Mesenchymal stem cell (in vitro differentiated cells and primary cell): Measurements from ENCODE around the gene CEP85L.
"Not testable (repeated sequence)": the region's sequence is repeated elsewhere in the genome, so short reads cannot be mapped to it uniquely, and the experiment has no call there.

ENCODE experiments used
- DNase-seq: peaks from one replicate; pipeline ENCODE4 v3.0.0-alpha.2; 2013
- H2AFZ ChIP-seq: one replicate; pipeline ENCODE4 v1.6.1; 2013; ENCODE audit warnings: low read depth, mild to moderate bottlenecking, control low read depth, inconsistent platforms, low read length, moderate library complexity
- H2AK5ac ChIP-seq: 2 replicates; pipeline ENCODE4 v1.6.1; 2013; ENCODE audit warnings: low read length, moderate library complexity, mild to moderate bottlenecking, inconsistent platforms; ENCODE audit not compliant: severe bottlenecking
- H2BK120ac ChIP-seq: one replicate; pipeline ENCODE4 v1.6.1; 2013; ENCODE audit warnings: low read depth, mild to moderate bottlenecking, inconsistent platforms, low read length, moderate library complexity
- H2BK12ac ChIP-seq, 2 experiments: one replicate each; pipeline ENCODE4 v1.6.1; 2013; ENCODE audit warnings: inconsistent platforms in 2 of 2, low read length in 2 of 2, mild to moderate bottlenecking in 2 of 2, moderate library complexity in 2 of 2, control low read depth in 1 of 2
- H2BK15ac ChIP-seq: one replicate; pipeline ENCODE4 v1.6.1; 2013; ENCODE audit warnings: mild to moderate bottlenecking, low read depth, inconsistent platforms; ENCODE audit not compliant: poor library complexity, severe bottlenecking
- H2BK5ac ChIP-seq: 2 replicates; pipeline ENCODE4 v1.6.1; 2013; ENCODE audit warnings: low read depth, mild to moderate bottlenecking, low read length, control low read depth, inconsistent platforms; ENCODE audit not compliant: poor library complexity, severe bottlenecking
- H3K14ac ChIP-seq, 2 experiments: one replicate each; pipeline ENCODE4 v1.6.1; 2013; ENCODE audit warnings: inconsistent platforms in 2 of 2, low read length in 2 of 2, control low read depth in 1 of 2, mild to moderate bottlenecking in 1 of 2, moderate library complexity in 1 of 2
- H3K18ac ChIP-seq, 2 experiments: one replicate each; pipeline ENCODE4 v1.6.1; 2013; ENCODE audit warnings: inconsistent platforms in 2 of 2, low read length in 2 of 2, control low read depth in 1 of 2, low read depth in 1 of 2, mild to moderate bottlenecking in 1 of 2
- H3K23ac ChIP-seq, 2 experiments: one replicate each; pipeline ENCODE4 v1.6.1; 2013; ENCODE audit warnings: inconsistent platforms in 2 of 2, low read length in 2 of 2, mild to moderate bottlenecking in 2 of 2, moderate library complexity in 2 of 2, control low read depth in 1 of 2
- H3K27ac ChIP-seq: 2 replicates; pipeline ENCODE4 v1.5.1; 2013; ENCODE audit warnings: mild to moderate bottlenecking, moderate library complexity, low read length, control low read depth, inconsistent platforms; ENCODE audit not compliant: poor library complexity, severe bottlenecking
- H3K27me3 ChIP-seq, 2 experiments: 2 replicates each; pipeline versions ENCODE4 v1.6.1 to v1.7.0; 2013; ENCODE audit warnings: low read length in 2 of 2, mild to moderate bottlenecking in 2 of 2, moderate library complexity in 2 of 2, control low read depth in 1 of 2, inconsistent platforms in 1 of 2; ENCODE audit not compliant: control insufficient read depth in 1 of 2, insufficient read depth in 1 of 2
- H3K36me3 ChIP-seq, 2 experiments: 2 replicates each; pipeline versions ENCODE4 v1.6.1 to v1.7.0; 2013; ENCODE audit warnings: low read length in 2 of 2, control low read depth in 1 of 2, inconsistent platforms in 1 of 2, low read depth in 1 of 2, mild to moderate bottlenecking in 1 of 2; ENCODE audit not compliant: insufficient read depth in 2 of 2, control insufficient read depth in 1 of 2
- H3K4ac ChIP-seq, 2 experiments: one replicate each; pipeline ENCODE4 v1.6.1; 2013; ENCODE audit warnings: inconsistent platforms in 2 of 2, low read length in 2 of 2, mild to moderate bottlenecking in 2 of 2, moderate library complexity in 2 of 2, control low read depth in 1 of 2, low read depth in 1 of 2
- H3K4me1 ChIP-seq: 2 replicates; pipeline ENCODE4 v1.6.1; 2013; ENCODE audit warnings: low read depth, low read length, control low read depth; ENCODE audit not compliant: control insufficient read depth, insufficient read depth
- H3K4me2 ChIP-seq: 2 replicates; pipeline ENCODE4 v1.6.1; 2013; ENCODE audit warnings: low read length, mild to moderate bottlenecking, inconsistent platforms; ENCODE audit not compliant: poor library complexity, severe bottlenecking
- H3K4me3 ChIP-seq, 2 experiments: 2 replicates each; pipeline versions ENCODE4 v1.5.1 to v1.7.0; 2013; ENCODE audit warnings: low read length in 2 of 2, mild to moderate bottlenecking in 2 of 2, control low read depth in 1 of 2, low read depth in 1 of 2; ENCODE audit not compliant: insufficient read depth in 1 of 2
- H3K79me1 ChIP-seq: replicated peaks from 2 replicates; pipeline ENCODE4 v1.6.1; 2013; ENCODE audit warnings: mild to moderate bottlenecking, control low read depth, low read length, inconsistent platforms; ENCODE audit not compliant: poor library complexity, severe bottlenecking
- H3K9ac ChIP-seq: 2 replicates; pipeline ENCODE4 v1.7.0; 2013; ENCODE audit warnings: mild to moderate bottlenecking, low read length, moderate library complexity
- H3K9me3 ChIP-seq: 2 replicates; pipeline ENCODE4 v1.7.0; 2013; ENCODE audit warnings: mild to moderate bottlenecking, low read length; ENCODE audit not compliant: control insufficient read depth
- H4K8ac ChIP-seq: one replicate; pipeline ENCODE4 v1.6.1; 2013; ENCODE audit warnings: inconsistent platforms, mild to moderate bottlenecking, low read length, moderate library complexity
- H4K91ac ChIP-seq: one replicate; pipeline ENCODE4 v1.6.1; 2013; ENCODE audit warnings: mild to moderate bottlenecking, low read length, inconsistent platforms
- WGBS: methylation state at CpG from one replicate; pipeline ENCODE4 v1.1.7; 2013; ENCODE audit warnings: mixed read lengths; 5-methylcytosine and 5-hydroxymethylcytosine counted together

Gene CEP85L

GRCh38 chr6:118444796-118445195 is 206.6 kb downstream of the CEP85L start:
- Histone ChIP-seq H3K4me1 (no peaks in the 10 kb centered on the region), H2BK5ac (no peak overlapping the region), H3K36me3 (peaks cover 0 to 3% of the 10 kb centered on the region in 2 experiments), H3K9me3 (peaks cover 66% of the 10 kb centered on the region), H4K8ac (no peak overlapping the region), H4K91ac (no peak overlapping the region), H2BK15ac (no peak overlapping the region), H2AK5ac (no peak overlapping the region), H3K4me3 (no peak overlapping the region), H2BK12ac (no peak overlapping the region), H3K18ac (no peak overlapping the region), H3K79me1 (no peaks in the 10 kb centered on the region), H2AFZ (no peak overlapping the region), H3K9ac (no peak overlapping the region), H3K27ac (no peak overlapping the region), H3K4me2 (no peak overlapping the region), H2BK120ac (no peak overlapping the region), H3K4ac (no peak overlapping the region), H3K23ac (no peak overlapping the region), H3K14ac (no peak overlapping the region), H3K27me3 (no peaks in the 10 kb centered on the region)
- DNase-seq, result no peak
- WGBS, result 96% methylated on average over 1 of the region's 1 CpG

- Histone ChIP-seq H3K18ac (no peak overlapping the region), H3K9ac (no peak overlapping the region), H4K91ac (no peak overlapping the region), H3K4ac (no peak overlapping the region), H3K23ac (no peak overlapping the region), H4K8ac (no peak overlapping the region), H3K27me3 (no peaks in the 10 kb centered on the region), H2AFZ (no peak overlapping the region), H3K27ac (no peak overlapping the region), H2AK5ac (no peak overlapping the region), H3K9me3 (peaks cover under 1% of the 10 kb centered on the region), H3K4me3 (no peak overlapping the region), H3K4me1 (no peaks in the 10 kb centered on the region), H3K79me1 (no peaks in the 10 kb centered on the region), H3K36me3 (no peaks in the 10 kb centered on the region), H2BK5ac (no peak overlapping the region), H3K14ac (no peak overlapping the region), H2BK15ac (no peak overlapping the region), H2BK120ac (no peak overlapping the region), H2BK12ac (no peak overlapping the region), H3K4me2 (no peak overlapping the region)
- DNase-seq, result no peak
- whole genome bisulfite sequencing, result 85% methylated on average over 2 of the region's 3 CpGs
Observed at GRCh38 chr6:118436482-118436881, 214.9 kb downstream of the CEP85L start.

GRCh38 chr6:118434147-118434546 is 217.2 kb downstream of the CEP85L start:
- H3K4me1 ChIP-seq, H4K8ac ChIP-seq, H2AFZ ChIP-seq, H3K23ac ChIP-seq, H3K4me2 ChIP-seq, DNase-seq, H4K91ac ChIP-seq, H3K27me3 ChIP-seq, H3K36me3 ChIP-seq, H3K79me1 ChIP-seq, H2BK120ac ChIP-seq, H3K9me3 ChIP-seq, H3K14ac ChIP-seq, H3K9ac ChIP-seq, H2BK12ac ChIP-seq, H3K18ac ChIP-seq, H3K4ac ChIP-seq, H2AK5ac ChIP-seq, H3K27ac ChIP-seq, H3K4me3 ChIP-seq, H2BK5ac ChIP-seq, H2BK15ac ChIP-seq: not testable (repeated sequence)
- 100% methylated on average over 3 of the region's 3 CpGs for WGBS

GRCh38 chr6:118421312-118421711 is 230.1 kb downstream of the CEP85L start:
- not testable (repeated sequence) for H3K23ac ChIP-seq, H3K79me1 ChIP-seq, H2BK12ac ChIP-seq, H3K4me3 ChIP-seq, H2AK5ac ChIP-seq, H3K18ac ChIP-seq, H3K4me1 ChIP-seq, H3K27me3 ChIP-seq, H4K91ac ChIP-seq, H2BK5ac ChIP-seq, H3K4me2 ChIP-seq, H3K36me3 ChIP-seq, H3K4ac ChIP-seq, H3K14ac ChIP-seq, H3K9ac ChIP-seq, H3K9me3 ChIP-seq, H4K8ac ChIP-seq, H2BK120ac ChIP-seq, H2AFZ ChIP-seq, H3K27ac ChIP-seq, H2BK15ac ChIP-seq, DNase-seq
- 68% methylated on average over 5 of the region's 5 CpGs for WGBS
